Measurements from ENCODE around the gene TSHZ2. TPM values are rescaled to one million over a fixed set of nuclear protein-coding genes. Genes with fewer than 3 reads are reported as not detected.
"Not testable (repeated sequence)": the region's sequence is repeated elsewhere in the genome, so short reads cannot be mapped to it uniquely, and the experiment has no call there.

Gene TSHZ2
- total RNA-seq, 1 donor from 2014 or later, result 5.2 TPM

GRCh38 chr20:52965380-52965779 is 6.8 kb upstream of the TSHZ2 start:
- Histone ChIP-seq H3K4me1 (no peaks in the 10 kb centered on the region), H3K27ac (no peak overlapping the region), H3K36me3 (no peaks in the 10 kb centered on the region), H3K9me3 (no peaks in the 10 kb centered on the region), H3K27me3 (peaks cover 9% of the 10 kb centered on the region), H3K4me3 (no peak overlapping the region)
- DNase-seq (no peak), ATAC-seq (no peak)
- intact Hi-C loops (cut with DNase I), result no loop called here
- no peak for TF ChIP-seq CTCF (IDR thresholded peaks at IDR 0.05)

- intact Hi-C loops (cut with DNase I), result no loop called here
- DNase-seq (no peak), ATAC-seq (no peak)
- no peak for TF ChIP-seq CTCF (IDR thresholded peaks at IDR 0.05)
- no peaks in the 10 kb centered on the region for H3K36me3 ChIP-seq
- no peaks in the 10 kb centered on the region for H3K9me3 ChIP-seq
- peaks cover 10% of the 10 kb centered on the region for H3K27me3 ChIP-seq
- H3K4me1 ChIP-seq, result no peaks in the 10 kb centered on the region
- no peak overlapping the region for H3K27ac ChIP-seq
- no peak overlapping the region for H3K4me3 ChIP-seq
Measured at GRCh38 chr20:52965819-52966218, 6.3 kb upstream of the TSHZ2 start.

- H3K9me3 ChIP-seq; intact Hi-C loops (cut with DNase I); H3K36me3 ChIP-seq; H3K4me3 ChIP-seq; DNase-seq; H3K4me1 ChIP-seq; ATAC-seq; H3K27ac ChIP-seq: not testable (repeated sequence)
- peaks cover 16% of the 10 kb centered on the region for H3K27me3 ChIP-seq
Measured at GRCh38 chr20:52966543-52966942, 5.6 kb upstream of the TSHZ2 start.

- intact Hi-C loops (cut with DNase I), result no loop called here
- peaks cover 19% of the 10 kb centered on the region for H3K27me3 ChIP-seq
- no peaks in the 10 kb centered on the region for H3K4me1 ChIP-seq
- DNase-seq (no peak), ATAC-seq (no peak)
- peak overlapping the region; percentile 48 for H3K4me3 ChIP-seq
- H3K9me3 ChIP-seq, result no peaks in the 10 kb centered on the region
- H3K27ac ChIP-seq, result no peak overlapping the region
- no peaks in the 10 kb centered on the region for H3K36me3 ChIP-seq
- TF ChIP-seq CTCF (IDR thresholded peaks at IDR 0.05), result no peak
Measured at GRCh38 chr20:52971498-52972189, 514 bp upstream of the TSHZ2 start.

- no peak for DNase-seq
- TF ChIP-seq CTCF (IDR thresholded peaks at IDR 0.05), result no peak
- Histone ChIP-seq H3K4me3 (peak overlapping the region; percentile 48), H3K9me3 (no peaks in the 10 kb centered on the region), H3K36me3 (no peaks in the 10 kb centered on the region), H3K27ac (peak overlapping the region; percentile 36), H3K4me1 (no peaks in the 10 kb centered on the region), H3K27me3 (peaks cover 19% of the 10 kb centered on the region)
- ATAC-seq, result peak; percentile 14
- intact Hi-C loops (cut with DNase I), result no loop called here
Measured at GRCh38 chr20:52972965-52973819, 1.0 kb downstream of the TSHZ2 start.

- no peaks in the 10 kb centered on the region for H3K9me3 ChIP-seq
- intact Hi-C loops (cut with DNase I), result no loop called here
- H3K36me3 ChIP-seq, result no peaks in the 10 kb centered on the region
- no peaks in the 10 kb centered on the region for H3K4me1 ChIP-seq
- DNase-seq, result no peak
- no peak for ATAC-seq
- peak overlapping the region; percentile 48 for H3K4me3 ChIP-seq
- peaks cover 19% of the 10 kb centered on the region for H3K27me3 ChIP-seq
- no peak overlapping the region for H3K27ac ChIP-seq
- no peak for TF ChIP-seq CTCF (IDR thresholded peaks at IDR 0.05)
Measured at GRCh38 chr20:52974179-52974594, 2.0 kb downstream of the TSHZ2 start.

All from upper lobe of right lung (tissue), 1 donor.